ENCODE results near the gene RASGEF1C. TPM values are rescaled to one million over a fixed set of nuclear protein-coding genes. Genes with fewer than 3 reads are reported as not detected.

Gene RASGEF1C
- total RNA-seq, 1 donor from 2014 or later, result not detected

DNA sequence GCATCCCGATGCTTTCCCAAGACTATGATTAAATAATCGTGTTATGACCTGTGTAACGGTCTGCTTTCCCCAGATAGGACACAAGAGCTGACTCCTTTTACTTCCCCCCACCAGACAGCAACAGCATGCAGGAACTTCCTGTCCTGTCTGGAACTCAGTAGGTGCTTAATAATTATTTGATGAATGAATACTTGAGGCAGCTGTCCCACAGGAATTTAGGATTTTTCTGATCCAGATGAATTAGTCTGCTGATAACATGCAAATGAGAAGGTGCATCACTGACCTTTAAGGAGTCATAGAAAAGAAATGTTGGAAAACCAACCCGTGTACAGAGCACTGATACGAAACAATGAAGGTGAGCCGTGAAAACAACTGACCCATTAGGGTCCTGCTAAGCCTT, 149.7 kb downstream of the RASGEF1C start:
- peak in 1 of 2 donors; percentile 10 for DNase-seq (ENCODE audit: low read depth in 2 of 2)

DNA sequence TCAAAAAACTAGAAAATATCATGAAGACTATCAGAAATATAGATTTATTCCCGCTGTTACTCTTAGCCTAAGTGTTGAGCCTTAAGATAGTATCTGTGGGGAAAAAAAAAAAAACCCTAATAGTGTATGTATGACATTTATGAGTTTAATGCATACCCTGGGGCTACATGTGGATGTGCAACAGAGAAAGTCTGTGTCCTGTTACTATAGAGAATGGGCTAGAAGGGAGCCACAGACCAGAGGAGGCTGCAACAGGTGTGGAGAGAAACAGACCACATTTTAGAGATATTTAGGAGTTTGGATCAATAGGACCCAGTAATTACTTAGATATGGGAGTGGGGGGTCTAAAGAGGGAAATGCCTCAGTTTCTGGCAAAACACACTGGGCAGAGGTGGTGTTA, 152.9 kb downstream of the RASGEF1C start:
- no peak for DNase-seq (ENCODE audit: low read depth in 2 of 2)

GRCh38 chr5:180054226-180054625, 154.8 kb downstream of the RASGEF1C start:
- no peak for DNase-seq (ENCODE audit: low read depth in 2 of 2)

GRCh38 chr5:180053061-180053602, 155.9 kb downstream of the RASGEF1C start:
- no peak for DNase-seq (ENCODE audit: low read depth in 2 of 2)

GRCh38 chr5:180052211-180052818, 156.7 kb downstream of the RASGEF1C start:
- no peak for DNase-seq (ENCODE audit: low read depth in 2 of 2)

Other genes with a start within 250 kb of the RASGEF1C start
- gene RNF130, start 137.5 kb downstream of the RASGEF1C start, total RNA-seq, result 22.3 and 42.0 TPM in 2 replicates
- 16.6 and 23.1 TPM in 2 replicates for gene MAPK9, start 82.9 kb upstream of the RASGEF1C start, total RNA-seq
- gene GFPT2, start 144.1 kb upstream of the RASGEF1C start, total RNA-seq, result 0.13 and 0.38 TPM in 2 replicates

Measured in dermis microvascular lymphatic vessel endothelial cell (primary cell).